GM18870 (cell line): ENCODE data around the gene FOXO3.

Experiments
- ATAC-seq: cut with Tn5 transposase; IDR thresholded peaks from one replicate; pipeline ENCODE4 v1.9.1; 2021; ENCODE audit warnings: moderate library complexity; ENCODE audit not compliant: unreplicated experiment

The FOXO3 gene

DNA sequence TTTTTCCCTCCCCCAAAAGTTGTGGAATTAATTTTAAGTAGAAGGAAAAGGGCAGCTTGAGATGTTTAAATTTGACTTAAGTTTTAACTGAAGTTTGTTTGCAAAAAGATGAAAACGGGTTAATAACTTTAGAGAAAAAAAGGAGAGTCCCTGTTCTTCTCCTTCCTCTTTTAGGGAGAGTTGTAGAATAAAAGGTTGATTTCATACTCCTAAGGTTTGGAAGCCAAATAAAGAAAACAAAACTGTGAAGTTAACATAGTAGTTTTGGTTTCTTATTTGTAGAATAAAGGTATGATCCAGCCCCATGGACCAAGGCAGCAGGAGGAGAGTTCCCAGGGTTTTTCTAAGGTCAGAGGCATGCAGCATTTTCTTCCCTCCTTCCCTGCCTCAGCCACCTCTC is 33.4 kb downstream of the FOXO3 start:
- ATAC-seq = no peak

DNA sequence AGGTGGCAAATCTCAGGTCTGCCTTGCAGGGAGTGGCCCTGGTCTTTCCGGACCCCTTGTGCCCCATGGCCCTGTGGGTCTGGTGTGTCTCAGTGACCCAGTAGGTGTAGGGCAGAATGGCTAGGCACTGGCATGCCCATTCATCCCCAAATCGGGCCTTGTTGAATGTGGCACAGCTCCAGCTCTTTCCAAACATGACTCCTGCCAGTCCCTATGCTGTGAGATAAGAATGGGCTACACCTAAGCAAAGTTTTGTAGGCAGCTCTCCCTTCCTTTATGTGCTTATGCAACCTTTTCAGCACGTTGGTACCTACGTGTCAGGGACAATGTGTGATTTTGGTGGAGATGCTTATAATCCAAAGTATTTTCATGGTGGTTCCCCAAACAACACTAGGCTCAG is 33.9 kb downstream of the FOXO3 start:
- no peak for ATAC-seq

DNA sequence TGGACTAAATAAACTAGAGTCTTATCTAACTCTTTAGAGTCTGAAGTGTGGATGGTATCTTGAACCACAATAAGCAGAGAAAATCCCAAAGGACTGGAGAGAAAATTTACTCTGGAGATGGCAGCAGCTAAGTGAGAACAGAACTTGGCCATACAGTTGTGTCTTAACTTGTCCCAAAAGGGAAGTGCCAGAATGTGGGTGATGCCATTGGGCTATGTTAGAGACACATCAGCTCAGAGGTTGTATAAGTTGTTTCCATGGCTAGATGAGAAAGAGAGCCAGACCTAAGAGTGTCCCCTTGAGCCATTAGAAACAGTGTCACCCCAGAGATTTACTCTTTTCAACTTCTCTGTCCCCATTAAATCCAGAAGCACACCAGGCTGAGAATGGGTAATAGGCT is 36.2 kb downstream of the FOXO3 start:
- ATAC-seq = no peak

DNA sequence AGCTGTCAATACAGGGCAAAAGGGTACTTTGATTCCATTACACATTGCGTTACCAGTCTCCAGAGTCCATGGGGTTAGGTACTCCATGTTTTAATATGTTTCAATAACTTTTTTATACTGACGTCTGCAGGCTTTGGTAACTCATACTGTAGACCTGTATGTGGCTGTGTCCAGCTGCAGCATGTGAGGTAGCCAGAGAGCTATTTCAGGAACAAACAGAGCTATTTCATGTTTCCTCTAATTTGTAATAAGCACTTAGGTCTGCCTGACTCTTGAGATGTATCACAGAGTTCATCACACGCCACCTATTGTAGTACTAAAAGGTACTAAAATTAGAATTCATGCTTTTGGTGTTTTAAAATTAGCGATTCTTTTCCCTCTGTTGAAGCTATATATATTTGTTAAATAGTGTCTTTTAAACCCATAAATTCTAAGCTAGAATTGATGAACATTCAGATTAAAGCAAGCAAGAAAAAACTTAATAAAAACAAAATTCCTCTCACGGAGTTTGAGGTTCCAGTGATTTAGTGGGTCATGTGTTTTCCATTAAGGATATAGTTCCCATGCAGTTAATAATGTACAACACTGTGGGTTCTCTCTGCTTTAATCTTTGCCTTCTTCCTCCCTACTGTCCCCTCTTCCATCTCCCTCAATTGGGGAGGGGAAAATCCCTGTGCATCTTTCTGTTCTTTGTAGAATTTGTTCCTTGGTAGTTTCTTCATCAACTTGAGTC is 37.0 kb downstream of the FOXO3 start:
- peak; percentile 38 for ATAC-seq

DNA sequence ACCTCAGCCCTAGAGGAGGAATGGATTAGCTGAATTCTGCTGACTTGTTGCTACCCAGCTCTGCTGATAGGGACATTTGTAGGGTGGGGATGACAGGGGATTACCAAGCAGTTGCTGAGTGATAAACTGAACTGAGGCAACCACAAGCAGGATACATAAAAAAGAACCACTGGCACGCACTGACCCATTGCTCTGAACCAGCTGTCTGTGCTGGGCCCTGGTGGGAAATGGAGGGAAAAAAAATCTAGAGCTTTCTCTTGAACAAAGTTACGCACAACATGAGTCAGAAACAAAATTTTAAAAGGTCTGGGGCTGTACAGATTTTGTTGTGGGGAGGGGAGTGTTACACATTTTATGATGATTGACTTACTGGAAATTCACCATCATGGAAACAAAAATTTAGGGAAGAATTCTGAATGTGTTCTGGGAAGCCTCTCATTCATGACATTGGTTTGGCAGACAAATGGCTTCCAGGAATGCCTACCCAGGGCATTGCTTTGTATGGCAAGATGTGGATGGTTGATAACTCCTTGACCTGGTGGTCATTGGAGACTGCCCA is 37.7 kb downstream of the FOXO3 start:
- ATAC-seq = peak; percentile 94

DNA sequence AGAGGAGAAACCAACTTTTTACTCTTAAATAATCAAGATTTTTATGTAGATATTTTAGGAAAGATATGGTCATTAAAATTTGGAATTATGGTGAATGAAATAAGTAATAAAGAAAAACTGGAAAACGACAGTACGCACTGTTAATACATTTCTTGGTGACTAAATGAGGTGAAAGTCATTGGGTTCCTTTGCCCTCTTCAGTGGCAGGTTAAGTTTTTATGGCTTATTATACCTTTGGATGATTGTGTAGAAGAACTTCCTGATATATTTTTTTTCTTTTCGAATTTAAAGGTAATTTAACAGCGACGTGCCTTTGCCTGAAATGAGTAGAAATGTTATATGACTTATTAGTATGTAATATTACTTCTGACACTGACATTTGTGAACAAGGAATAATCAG is 43.4 kb downstream of the FOXO3 start:
- ATAC-seq = no peak

DNA sequence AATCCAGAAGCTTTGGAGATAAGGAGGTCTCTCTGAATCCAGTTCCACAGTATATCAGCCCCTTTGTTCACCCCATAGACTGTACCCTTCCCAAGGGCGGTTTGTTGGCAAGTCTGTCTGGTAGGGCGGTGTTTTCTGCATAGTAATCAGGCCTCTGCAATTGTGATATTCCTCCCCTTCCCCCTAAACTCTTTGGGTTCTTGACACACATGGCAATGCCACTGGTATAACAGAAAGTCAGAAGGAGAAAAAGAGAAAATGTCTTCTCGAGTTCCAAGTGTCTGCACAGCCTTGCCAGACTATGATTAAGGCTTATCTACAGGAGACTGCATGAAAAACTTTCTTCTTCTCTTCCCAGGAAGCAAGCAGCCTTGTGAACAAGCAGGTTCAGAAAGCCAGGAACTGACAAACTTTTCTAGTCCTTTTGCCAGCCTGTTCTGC is 45.6 kb downstream of the FOXO3 start:
- ATAC-seq = no peak

DNA sequence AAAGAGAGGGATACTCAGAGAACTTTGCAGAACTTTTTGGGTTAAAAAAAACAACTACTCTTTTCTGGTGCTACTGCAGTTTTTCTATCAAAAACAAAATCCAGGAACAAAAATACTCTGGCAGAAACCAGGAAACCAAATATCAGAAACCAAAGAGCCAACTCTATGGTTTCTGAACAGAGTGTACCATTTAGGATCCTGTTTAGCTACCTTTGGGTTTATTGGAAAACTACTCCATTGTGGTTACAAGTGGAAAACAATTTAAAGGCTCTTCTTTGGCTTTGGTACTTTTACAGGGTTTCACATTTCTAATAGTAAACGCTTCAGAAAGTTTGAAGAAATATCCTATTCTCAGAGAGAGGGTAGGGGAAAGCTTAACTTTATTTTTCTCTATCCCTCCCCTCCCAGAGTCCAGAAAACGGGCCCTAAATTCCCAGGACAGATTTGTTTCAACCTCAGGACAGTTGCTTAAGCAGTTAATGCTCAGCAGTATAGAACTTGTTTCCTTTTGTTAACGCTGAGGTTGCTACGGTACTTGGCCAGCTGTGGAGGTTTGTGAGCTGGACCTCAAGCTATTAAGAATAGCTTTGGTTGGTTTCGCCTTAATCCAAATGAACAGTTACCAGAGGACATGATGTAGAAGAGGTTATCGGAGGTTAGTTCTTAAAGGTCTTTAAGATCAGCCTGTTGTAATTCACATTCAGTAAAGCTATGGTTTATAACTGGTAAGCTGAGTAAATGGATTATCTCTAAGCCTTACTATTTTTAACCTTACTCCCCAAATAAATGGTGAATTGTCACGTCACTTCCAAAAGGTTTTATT is 47.9 kb downstream of the FOXO3 start:
- no peak for ATAC-seq

DNA sequence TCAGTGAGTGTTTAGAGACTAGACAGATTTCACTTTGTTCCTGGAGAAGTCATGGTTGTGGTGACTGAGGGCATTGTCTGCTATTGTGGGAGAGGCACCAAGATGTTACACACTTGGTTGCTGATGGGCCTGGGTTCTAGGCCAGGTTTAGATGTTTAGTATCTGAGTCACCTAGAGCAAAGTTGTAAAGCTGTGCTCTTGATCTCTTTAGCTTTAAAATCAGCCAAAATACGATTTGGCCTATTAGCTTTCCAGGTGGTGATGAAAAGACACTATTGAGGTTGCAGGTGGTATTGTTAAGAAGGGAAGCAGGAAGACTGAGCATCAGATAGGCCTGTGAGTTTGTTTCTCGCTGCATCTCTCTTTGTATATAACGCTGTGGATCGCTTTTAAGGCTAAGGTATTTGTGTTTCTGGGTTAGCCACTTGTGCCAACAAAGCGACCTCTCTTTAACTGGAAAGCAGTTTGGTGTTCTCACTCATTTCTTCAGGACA is 48.6 kb downstream of the FOXO3 start:
- no peak for ATAC-seq

DNA sequence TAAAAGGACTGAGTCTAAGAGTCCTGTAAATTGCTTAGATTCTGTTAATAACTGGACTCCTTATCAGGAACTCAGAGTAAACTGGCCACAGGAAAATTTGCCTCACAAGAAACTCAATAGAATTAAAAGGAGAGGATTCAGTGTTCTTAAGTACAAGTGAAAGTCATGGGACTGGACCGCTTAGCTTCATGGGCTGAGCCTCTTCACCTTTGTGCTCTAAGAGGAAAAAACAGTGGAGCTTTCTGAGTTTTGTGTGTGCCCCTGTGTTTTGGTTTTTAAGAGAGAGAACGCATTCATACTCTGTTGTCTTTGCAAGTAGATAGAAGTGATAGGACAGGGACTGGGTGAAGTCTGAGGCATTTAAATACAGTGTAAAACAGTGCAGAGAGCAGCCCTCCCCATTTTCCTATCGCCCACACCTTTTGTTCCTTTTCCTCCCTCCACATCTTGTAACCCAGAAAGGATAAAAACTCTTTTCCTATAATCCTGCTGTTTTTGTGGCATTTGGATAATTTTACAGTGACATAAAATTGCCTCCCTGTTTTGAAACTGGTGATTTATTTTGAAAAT is 49.6 kb downstream of the FOXO3 start:
- ATAC-seq = no peak

DNA sequence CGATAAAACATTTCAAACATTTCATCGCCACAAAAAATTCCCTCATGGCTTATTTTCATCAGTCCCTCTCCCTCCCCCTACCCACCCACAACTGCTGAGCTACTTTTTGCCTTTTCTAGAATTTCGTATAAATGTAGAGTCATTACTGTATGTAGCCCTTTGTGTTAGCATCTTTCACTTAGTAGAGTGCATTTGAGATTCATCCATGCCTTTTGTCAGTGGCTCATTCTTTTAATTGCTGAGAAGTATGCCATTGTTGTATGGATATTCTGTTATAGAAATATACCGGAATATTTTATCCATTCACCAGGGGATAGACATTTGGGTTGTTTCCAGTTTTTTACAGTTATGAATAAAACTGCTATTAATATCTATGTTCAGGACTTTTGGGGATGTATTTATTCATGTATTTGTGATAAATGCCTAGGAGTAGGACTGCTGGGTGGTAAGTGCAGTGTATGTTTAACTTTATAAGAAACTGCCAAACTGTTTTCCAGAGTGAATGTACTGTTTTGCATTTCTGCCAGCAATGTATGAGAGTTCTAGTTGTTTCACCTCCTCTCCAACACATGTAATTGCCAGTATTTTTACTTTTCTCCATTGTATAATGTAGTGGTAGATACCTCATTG is 50.4 kb downstream of the FOXO3 start:
- no peak for ATAC-seq

DNA sequence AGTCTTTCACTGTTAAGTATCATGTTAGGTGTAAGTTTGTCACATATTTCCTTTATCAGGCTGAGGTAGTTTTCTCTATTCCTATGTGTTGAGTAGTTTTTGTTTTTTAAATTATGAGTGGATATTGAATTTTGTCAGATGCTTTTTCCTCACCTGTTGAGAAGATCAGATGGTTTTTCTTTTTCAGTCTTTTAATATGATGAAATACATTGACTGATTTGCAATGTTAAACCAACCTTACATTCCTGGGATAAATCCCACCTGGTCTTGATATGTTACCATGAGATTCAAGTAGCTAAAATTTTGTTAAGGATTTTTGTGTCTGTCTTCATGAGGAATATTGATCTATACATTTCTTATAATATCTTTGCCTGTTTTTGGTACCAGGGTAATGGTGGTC is 52.1 kb downstream of the FOXO3 start:
- ATAC-seq = no peak

DNA sequence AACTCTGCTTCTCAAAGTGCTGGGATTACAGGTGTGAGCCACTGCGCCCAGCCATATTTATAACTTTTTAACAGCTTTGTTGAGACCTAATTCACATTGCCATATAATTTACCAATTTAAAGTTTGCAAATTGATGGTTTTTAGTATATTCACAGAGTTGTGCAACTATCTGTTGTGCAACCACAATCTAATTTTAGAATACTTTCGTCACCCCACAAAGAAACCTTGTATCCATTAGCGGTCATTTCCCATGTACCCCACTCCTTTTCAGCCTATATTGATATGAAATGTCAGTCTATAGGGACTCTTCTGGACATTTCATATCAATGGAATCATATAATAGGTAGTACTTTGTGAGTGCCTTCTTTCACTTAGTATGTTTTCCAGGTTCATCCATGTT is 55.8 kb downstream of the FOXO3 start:
- no peak for ATAC-seq

DNA sequence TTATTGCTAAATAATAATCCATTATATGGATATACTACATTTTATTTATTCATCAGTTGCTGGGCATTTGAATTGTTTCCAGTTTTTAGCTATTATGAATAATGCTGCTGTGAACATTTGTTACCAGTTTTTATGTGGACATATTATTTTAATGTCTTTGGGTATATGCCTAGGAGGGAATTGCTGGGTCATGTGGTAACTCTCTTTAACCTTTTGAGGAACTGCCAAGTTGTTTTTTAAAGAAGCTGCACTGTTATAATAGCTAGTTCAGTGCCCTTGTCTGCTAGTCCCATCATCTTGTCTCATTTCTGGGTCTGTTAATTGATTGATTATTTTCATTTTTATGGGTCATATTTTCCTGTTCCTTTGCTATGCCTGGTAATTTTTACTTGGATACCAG is 56.3 kb downstream of the FOXO3 start:
- ATAC-seq = no peak

DNA sequence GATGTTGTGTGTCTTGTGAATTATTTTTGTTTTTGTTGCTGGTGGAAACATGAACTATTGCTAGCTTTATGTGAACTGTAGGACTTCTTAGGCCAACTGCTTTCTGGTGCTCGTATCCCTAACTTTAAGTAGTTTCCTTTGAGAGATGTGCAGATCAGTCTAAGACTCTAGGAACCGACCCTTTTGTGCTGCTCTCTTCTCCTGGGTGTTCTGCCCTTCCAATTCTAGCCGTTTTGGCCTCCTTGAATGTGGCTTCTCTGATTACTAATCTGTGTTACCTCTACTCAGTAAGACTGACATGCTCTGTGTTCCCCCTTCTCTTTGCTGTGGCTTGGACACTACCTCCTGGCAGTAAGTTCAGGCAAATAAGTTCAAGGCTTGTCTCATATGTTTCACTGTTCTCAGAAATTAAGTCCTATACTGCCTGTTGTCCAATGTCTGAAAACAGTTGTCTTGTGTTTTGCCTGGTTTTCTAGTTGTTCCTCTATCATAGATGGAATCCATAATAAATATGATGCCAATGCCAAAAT is 58.0 kb downstream of the FOXO3 start:
- no peak for ATAC-seq

DNA sequence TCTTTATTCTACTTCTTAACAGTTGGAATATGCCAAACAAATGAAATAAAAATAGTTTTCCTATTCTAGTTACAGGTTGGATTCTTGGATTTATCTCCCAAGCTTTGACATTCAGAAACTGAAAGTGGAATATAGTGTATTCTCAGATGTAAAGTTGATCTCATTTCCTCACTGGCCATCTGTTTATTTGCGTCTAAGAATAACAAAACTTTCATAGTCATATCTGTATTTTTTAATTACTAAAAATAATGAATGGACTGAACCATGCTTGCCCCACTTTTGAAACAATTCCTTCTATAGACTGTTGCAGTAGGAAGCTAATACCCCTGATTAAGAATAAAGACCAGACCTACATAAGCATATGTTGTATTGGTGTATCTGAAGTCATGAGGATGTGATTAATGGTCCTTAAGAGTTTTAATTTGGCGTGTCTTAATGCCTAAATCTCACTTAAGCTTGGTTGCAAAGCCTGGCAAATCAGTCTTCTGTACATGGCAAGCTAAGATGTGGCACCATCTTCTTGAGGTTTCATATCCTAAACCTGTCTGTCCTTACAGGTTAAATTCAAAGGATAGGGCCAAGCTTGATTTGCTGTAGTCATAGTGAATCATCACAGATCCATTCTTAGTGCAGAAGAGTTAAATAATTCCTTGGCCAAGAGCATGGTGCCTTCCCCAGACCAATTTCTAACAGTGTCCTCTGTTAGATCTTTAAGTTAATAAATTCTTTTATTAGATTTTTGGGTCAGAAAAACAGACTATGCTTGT is 58.9 kb downstream of the FOXO3 start:
- ATAC-seq = no peak

DNA sequence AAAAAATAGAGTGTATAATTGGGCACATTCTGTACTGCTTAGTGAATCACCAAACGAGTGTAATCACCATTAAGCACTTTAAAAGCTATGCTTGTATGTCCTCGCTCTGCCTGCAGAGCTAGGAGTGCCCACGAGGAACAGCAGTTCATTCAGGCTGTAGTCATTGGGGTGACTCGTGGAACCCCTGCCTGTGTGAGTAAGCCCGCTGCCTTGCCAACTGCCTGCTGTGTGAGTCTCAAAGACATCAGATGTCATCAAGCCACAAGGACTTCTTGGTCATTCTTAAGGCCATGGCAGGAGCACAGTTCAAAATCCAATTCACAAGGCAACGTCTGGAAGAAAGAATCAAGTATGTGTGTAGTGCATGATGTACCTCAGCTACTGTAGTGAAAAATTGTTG is 60.4 kb downstream of the FOXO3 start:
- ATAC-seq = no peak

DNA sequence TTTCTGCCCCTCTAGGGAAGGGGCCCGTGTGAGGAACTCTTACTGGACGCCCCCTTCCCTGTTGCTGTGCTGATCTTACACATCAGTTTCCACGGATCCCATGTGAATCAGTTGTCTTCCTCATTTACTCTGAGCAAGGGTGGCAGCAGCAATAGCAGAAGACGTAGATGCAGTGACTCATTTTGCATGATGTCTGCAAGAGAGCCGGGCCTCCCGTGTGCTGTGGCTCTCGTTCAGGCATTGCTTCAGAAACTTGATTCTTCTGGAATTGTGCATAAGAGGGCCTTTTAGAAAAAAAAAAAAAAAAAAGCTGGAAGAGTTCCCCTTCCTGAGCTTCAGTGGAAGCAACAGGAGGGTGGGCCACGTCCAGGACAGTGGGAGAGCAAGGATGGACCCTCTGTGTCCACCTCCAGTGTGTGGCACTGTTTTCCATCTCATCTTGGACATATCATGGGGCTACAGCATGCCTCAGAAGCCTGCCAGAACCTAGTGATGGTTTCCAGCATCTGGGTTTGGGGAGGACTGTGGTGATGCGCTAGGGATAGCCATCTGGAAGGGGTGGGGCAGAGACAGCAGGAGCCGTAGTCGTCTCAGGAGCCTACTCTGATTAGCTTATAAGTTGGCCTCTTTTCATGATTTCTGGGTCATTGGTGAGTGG is 62.1 kb downstream of the FOXO3 start:
- no peak for ATAC-seq

DNA sequence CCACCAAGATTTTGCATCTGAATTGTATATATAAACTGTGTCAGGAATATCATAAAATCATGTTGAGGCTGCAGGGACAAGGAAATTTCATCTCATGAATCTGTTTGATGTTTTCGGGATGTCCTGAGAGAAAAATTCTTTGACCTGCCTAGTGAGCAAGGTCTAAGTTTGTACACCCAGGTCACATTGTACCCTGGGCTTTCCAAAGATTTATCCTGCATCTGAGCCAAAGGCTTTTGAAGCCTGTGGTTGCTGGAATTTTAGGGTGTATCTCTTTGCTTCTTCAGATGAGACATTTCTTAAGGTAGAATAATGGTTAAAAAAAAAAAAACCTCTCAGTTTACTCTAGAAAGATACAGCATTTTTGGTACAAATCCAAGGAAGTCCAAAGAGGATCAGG is 63.3 kb downstream of the FOXO3 start:
- ATAC-seq = no peak

DNA sequence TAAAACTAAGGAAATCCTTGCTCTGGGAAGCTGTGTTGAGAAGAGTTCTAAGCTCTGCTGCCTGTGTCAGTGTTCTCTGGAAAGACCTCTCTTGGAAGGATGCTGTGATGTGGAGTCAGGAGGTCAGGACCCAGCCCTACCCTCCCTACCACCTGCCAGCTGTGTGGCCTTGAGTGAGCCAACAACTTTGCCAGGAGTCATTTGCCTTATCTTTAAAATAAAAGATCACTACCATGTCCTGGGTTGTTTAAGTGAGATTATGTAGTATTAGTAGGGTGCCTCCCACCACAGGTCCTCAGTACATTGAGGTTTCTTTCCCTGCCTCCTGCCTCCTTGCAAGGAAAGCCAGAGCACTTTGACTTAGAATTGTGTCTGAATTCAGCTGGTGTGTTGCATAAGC is 64.9 kb downstream of the FOXO3 start:
- no peak for ATAC-seq
